Thymus (tissue), 11 donors: ENCODE data around the gene AP1M2. TPM values are rescaled to one million over a fixed set of nuclear protein-coding genes. Genes with fewer than 3 reads are reported as not detected.
"Not testable (repeated sequence)": the region's sequence is repeated elsewhere in the genome, so short reads cannot be mapped to it uniquely, and the experiment has no call there.

Experiments used
- DNase-seq, 9 donors: peaks; one replicate each; pipeline ENCODE4 v3.0.0-alpha.2; 2013; ENCODE audit warnings: low spot score in 9 of 9, low read depth in 6 of 9, missing footprints in 1 of 9
- H3K27ac ChIP-seq, 2 donors: one replicate each; pipeline ENCODE4 v1.5.1; 2013; ENCODE audit warnings: control low read depth in 1 of 2, low read depth in 1 of 2, low read length in 1 of 2, mild to moderate bottlenecking in 1 of 2, moderate library complexity in 1 of 2
- H3K27me3 ChIP-seq, 2 donors: one replicate each; pipeline ENCODE4 v1.5.1; 2013; ENCODE audit warnings: low read length in 1 of 2; ENCODE audit not compliant: control insufficient read depth in 2 of 2, insufficient read depth in 1 of 2
- H3K36me3 ChIP-seq, 2 donors: one replicate each; pipeline ENCODE4 v1.5.1; 2013; ENCODE audit warnings: low read length in 1 of 2, mild to moderate bottlenecking in 1 of 2, moderate library complexity in 1 of 2; ENCODE audit not compliant: control insufficient read depth in 2 of 2, insufficient read depth in 2 of 2
- H3K4me1 ChIP-seq, 2 donors: one replicate each; pipeline ENCODE4 v1.5.1; 2013; ENCODE audit warnings: low read length in 2 of 2; ENCODE audit not compliant: control insufficient read depth in 2 of 2, insufficient read depth in 2 of 2
- H3K4me3 ChIP-seq, 2 donors: one replicate each; pipeline ENCODE4 v1.5.1; 2013; ENCODE audit warnings: low read length in 2 of 2, control low read depth in 1 of 2, mild to moderate bottlenecking in 1 of 2
- H3K9me3 ChIP-seq, 2 donors: one replicate each; pipeline ENCODE4 v1.5.1; 2013; ENCODE audit warnings: low read length in 1 of 2, mild to moderate bottlenecking in 1 of 2; ENCODE audit not compliant: control insufficient read depth in 2 of 2, insufficient read depth in 1 of 2
- WGBS: extraction: QIAGEN DNeasy Blood & Tissue Kit; methylation state at CpG from one replicate; pipeline ENCODE4 v1.1.7; 2013; 5-methylcytosine and 5-hydroxymethylcytosine counted together
- polyA plus RNA-seq: library from polyadenylated mRNA; stranded (reverse); fragments of 200-250 nt; gene quantifications from one replicate; pipeline ENCODE4 v1.2.3, GENCODE V29; 2013
- total RNA-seq: library from RNA; stranded (reverse); fragments of 120-200 nt; gene quantifications from one replicate; pipeline ENCODE4 v1.2.4, GENCODE V29; 2013
- donor health status: healthy.

The AP1M2 gene
- total and polyA plus RNA-seq, 2 donors = 4.8 to 20.7 TPM

DNA sequence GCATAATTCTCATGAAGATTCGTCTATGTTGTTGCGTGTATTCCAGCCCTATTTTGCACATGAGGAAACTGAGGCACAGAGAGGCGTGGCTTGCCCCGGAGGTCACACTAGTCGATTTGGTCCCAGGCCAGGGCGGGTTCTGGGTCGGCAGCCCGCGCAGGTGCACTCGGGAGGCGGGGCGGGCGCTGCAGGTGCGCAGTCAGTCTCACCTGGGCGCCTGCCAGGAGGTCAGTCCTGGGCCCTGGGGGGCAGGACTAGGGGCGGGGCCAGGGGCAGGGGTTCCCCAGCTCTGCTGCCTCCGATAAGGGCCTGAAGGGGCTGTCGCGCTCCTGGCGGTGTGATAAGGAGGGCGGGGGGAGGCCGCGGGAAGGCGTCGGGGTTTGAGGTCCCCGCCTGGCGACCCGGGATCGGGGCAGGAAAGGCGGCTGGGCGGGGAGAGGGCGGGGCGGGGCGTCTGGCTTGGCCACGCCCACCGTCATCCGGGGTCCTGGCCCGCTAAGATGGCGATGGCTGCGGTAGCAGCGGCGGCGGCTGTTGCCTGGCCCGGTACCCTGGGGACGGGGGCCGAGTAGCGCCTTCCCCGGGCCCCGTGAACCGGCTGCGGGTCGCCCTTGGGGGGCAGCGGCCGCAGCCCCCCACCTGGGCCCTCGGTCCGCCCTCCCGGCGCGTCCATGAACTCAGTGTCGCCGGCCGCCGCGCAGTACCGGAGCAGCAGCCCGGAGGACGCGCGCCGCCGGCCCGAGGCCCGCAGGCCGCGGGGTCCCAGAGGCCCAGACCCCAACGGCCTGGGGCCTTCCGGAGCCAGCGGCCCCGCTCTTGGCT, 43.5 kb downstream of the AP1M2 start, which contains the start of gene ATG4D:
TSS of gene ATG4D (plus strand) at position 485 of the 822 bp plus-strand sequence. CDS start at position 672, 187 bp downstream.
- peak in 6 of 9 donors; percentile 61 to 88 (median 74) for DNase-seq
- Histone ChIP-seq H3K4me3 (peak within 1 kb of the TSS; percentile 96 to 99), H3K9me3 (peaks cover 0 to 12% of the 10 kb centered on the region in 2 donors), H3K27me3 (peaks cover 3 to 14% of the 10 kb centered on the region in 2 donors), H3K27ac (peak within 1 kb of the TSS; percentile 47 to 90), H3K36me3 (peaks cover 24 to 29% of the 10 kb centered on the region in 2 donors), H3K4me1 (peaks cover 15 to 30% of the 10 kb centered on the region in 2 donors)
- 2% methylated on average over 79 of the region's 79 CpGs for WGBS

DNA sequence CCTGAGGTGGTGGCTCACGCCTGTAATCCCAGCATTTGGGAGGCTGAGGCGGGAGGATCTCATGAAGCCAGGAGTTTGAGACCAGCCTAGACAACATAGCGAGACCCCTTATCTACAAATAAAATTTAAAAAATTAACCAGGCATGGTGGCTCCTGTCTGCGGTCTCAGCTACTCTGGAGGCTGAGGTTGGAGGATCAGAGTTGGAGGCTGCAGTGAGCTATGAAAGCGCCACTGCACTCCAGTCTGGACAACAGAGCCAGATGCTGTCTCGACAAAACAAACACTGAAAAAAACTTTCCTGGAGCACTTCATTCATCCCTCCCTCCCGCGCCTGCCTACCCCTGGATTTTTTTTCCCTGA, 44.1 kb downstream of the AP1M2 start:
- DNase-seq = no peak
- H3K4me3 ChIP-seq = peak overlapping the region; percentile 96 to 99
- H3K36me3 ChIP-seq = peaks cover 19 to 23% of the 10 kb centered on the region in 2 donors
- 74% methylated on average over 8 of the region's 8 CpGs for WGBS
- H3K4me1 ChIP-seq = peaks cover 15 to 30% of the 10 kb centered on the region in 2 donors
- peaks cover 6 to 20% of the 10 kb centered on the region in 2 donors for H3K27me3 ChIP-seq
- H3K9me3 ChIP-seq = peaks cover 0 to 12% of the 10 kb centered on the region in 2 donors
- H3K27ac ChIP-seq = peak overlapping the region in 1 of 2 donors; percentile 43

DNA sequence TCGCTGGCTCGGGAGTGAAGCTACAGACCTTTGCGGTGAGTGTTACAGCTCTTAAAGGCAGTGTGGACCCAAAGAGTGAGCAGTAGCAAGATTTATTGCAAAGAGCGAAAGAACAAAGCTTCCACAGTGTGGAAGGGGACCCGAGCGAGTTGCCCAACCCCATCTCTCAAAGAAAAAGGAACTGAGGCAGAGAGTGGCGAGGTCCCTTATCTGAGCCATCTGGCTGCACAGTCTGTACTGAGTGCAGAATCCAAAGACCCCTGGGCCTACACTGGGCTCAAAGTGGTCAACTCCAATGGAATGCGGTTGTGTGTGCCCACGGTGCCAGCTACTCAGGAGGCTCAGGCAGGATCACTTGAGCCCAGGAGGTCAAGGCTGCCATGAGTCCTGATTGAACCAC, 48.1 kb downstream of the AP1M2 start:
- not testable (repeated sequence) for H3K36me3 ChIP-seq, H3K4me3 ChIP-seq, DNase-seq, H3K9me3 ChIP-seq, H3K27ac ChIP-seq
- 17% methylated on average over 9 of the region's 9 CpGs for WGBS
- peaks cover 7 to 35% of the 10 kb centered on the region in 2 donors for H3K27me3 ChIP-seq
- peaks cover 4 to 11% of the 10 kb centered on the region in 2 donors for H3K4me1 ChIP-seq

GRCh38 chr19:10538204-10538983, 48.7 kb downstream of the AP1M2 start:
- no peaks in the 10 kb centered on the region for H3K36me3 ChIP-seq
- 59% methylated on average over 20 of the region's 20 CpGs for WGBS

GRCh38 chr19:10537668-10538067, 49.4 kb downstream of the AP1M2 start:
- no peak overlapping the region for H3K4me3 ChIP-seq
- H3K27me3 ChIP-seq = peaks cover 7 to 35% of the 10 kb centered on the region in 2 donors
- 96% methylated on average over 11 of the region's 11 CpGs for WGBS
- H3K27ac ChIP-seq = no peak overlapping the region
- H3K9me3 ChIP-seq = no peaks in the 10 kb centered on the region
- H3K4me1 ChIP-seq = peaks cover 0 to 4% of the 10 kb centered on the region in 2 donors
- no peaks in the 10 kb centered on the region for H3K36me3 ChIP-seq
- no peak for DNase-seq

More at GRCh38 chr19:10538204-10538983, 48.7 kb downstream of the AP1M2 start:
- Histone ChIP-seq H3K4me3 (no peak overlapping the region), H3K27ac (no peak overlapping the region), H3K4me1 (peaks cover 3 to 9% of the 10 kb centered on the region in 2 donors), H3K27me3 (peaks cover 7 to 35% of the 10 kb centered on the region in 2 donors), H3K9me3 (no peaks in the 10 kb centered on the region)
- no peak for DNase-seq

DNA sequence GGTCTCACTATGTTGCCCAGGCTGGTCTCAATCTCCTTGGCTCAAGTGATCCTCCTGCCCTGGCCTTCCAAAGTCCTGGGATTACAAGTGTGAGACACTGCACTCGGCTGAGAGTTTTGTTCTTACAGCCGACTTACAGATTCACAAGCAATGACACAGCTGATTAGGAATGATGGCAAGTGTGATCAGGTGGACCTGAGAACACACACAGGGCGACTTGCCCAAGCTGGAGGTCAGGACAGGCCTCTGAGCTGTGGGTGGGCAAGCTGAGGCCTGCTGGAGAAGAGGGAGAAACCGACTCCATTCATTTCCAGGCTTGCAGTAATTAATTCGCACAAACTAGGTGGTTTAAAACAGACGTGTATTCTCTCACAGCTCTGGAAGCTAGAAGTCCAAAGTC, 51.5 kb downstream of the AP1M2 start:
- Histone ChIP-seq H3K27me3 (peaks cover 7 to 35% of the 10 kb centered on the region in 2 donors), H3K36me3 (no peaks in the 10 kb centered on the region), H3K9me3 (no peaks in the 10 kb centered on the region), H3K4me3 (no peak overlapping the region), H3K4me1 (no peaks in the 10 kb centered on the region), H3K27ac (no peak overlapping the region)
- DNase-seq = no peak
- 91% methylated on average over 6 of the region's 6 CpGs for WGBS

- Histone ChIP-seq H3K9me3 (no peaks in the 10 kb centered on the region), H3K27ac (no peak overlapping the region), H3K4me3 (no peak overlapping the region), H3K4me1 (no peaks in the 10 kb centered on the region), H3K36me3 (no peaks in the 10 kb centered on the region), H3K27me3 (peaks cover 4 to 22% of the 10 kb centered on the region in 2 donors)
- 87% methylated on average over 10 of the region's 10 CpGs for WGBS
- DNase-seq = no peak
These were observed 53.3 kb downstream of the AP1M2 start for GRCh38 chr19:10533646-10534386.

- WGBS = 95% methylated on average over 1 of the region's 1 CpG
- H3K27me3 ChIP-seq = peaks cover 0 to 9% of the 10 kb centered on the region in 2 donors
- H3K27ac ChIP-seq = no peak overlapping the region
- H3K4me1 ChIP-seq = no peaks in the 10 kb centered on the region
- no peaks in the 10 kb centered on the region for H3K36me3 ChIP-seq
- H3K9me3 ChIP-seq = no peaks in the 10 kb centered on the region
- no peak overlapping the region for H3K4me3 ChIP-seq
- no peak for DNase-seq
These were observed 54.7 kb downstream of the AP1M2 start for GRCh38 chr19:10532457-10532856.
